ENCODE measurements around the gene GTF3C1. TPM values are rescaled to one million over a fixed set of nuclear protein-coding genes. Genes with fewer than 3 reads are reported as not detected.
A peak's percentile ranks its signal among the peaks of the same experiment; 100 is the strongest.

The GTF3C1 gene
- total and polyA plus RNA-seq, 2 of the 8 experiments (the other 6 are each of a cell fraction or from before 2014, with no cell fraction given) = 89.3 to 126 TPM

- H2BK120ac ChIP-seq (replicated peaks; ENCODE audit: low read depth, low read length) = no peak overlapping the region
- POLR2A ChIA-PET (ENCODE audit: partially characterized antibody) = interaction anchor here (1.1 to 1.2 kb wide), 3 partner anchors 10 to 22 kb away, joined by 3 to 4 read pairs (median 4); no protein-coding TSS in a partner anchor
- no peak overlapping the region for H2BK12ac ChIP-seq (ENCODE audit: low read depth, low read length)
- peaks cover 8 to 28% (median 21%) of the 10 kb centered on the region in 4 experiments; a peak in 7 of 8 replicates for H3K36me3 ChIP-seq (ENCODE audit: control insufficient read depth in 2 of 4, insufficient read depth in 4 of 4, low read length in 3 of 4)
- no peaks in the 10 kb centered on the region for H3K27me3 ChIP-seq (replicated peaks in 1 of 4; ENCODE audit: control insufficient read depth in 3 of 4, extremely low read depth in 1 of 4, insufficient read depth in 3 of 4, low read length in 3 of 4)
- H3K18ac ChIP-seq (ENCODE audit: extremely low read depth, low read length) = no peak overlapping the region
- CTCF ChIA-PET (ENCODE audit: partially characterized antibody) = no interaction called here
- peak overlapping the region in 1 of 2 experiments; percentile 83; a peak in 1 of 4 replicates for H3K4me2 ChIP-seq (ENCODE audit: insufficient read depth in 1 of 2, low read depth in 2 of 2, low read length in 2 of 2)
- H3K23ac ChIP-seq (ENCODE audit: insufficient read length) = no peak overlapping the region
- 90% methylated on average over 2 of the region's 2 CpGs; no CpG with 5 or more reads in 1 of the 2 experiments for WGBS, 2 experiments (ENCODE audit: extremely low coverage in 1 of 2, insufficient coverage in 1 of 2, insufficient read length in 1 of 2, insufficient replicate concordance in 2 of 2, low coverage in 1 of 2, low lambda C conversion rate in 2 of 2, missing lambda C conversion rate in 1 of 2)
- H3K9ac ChIP-seq (replicated peaks in 1 of 4; ENCODE audit: extremely low read depth in 1 of 4, low read depth in 3 of 4, low read length in 3 of 4) = no peak overlapping the region
- peaks cover 25 to 41% of the 10 kb centered on the region in 2 experiments for H3K79me2 ChIP-seq (ENCODE audit: control insufficient read depth in 1 of 2, insufficient read depth in 2 of 2, low read length in 2 of 2)
- FAIRE-seq (no peak), DNase-seq (ENCODE audit: low read depth in 1 of 2, low spot score in 2 of 2) (no peak)
- H2BK15ac ChIP-seq (ENCODE audit: low read length) = no peak overlapping the region
- peaks cover 5 to 12% of the 10 kb centered on the region in 2 experiments for H4K20me1 ChIP-seq (replicated peaks in 1 of 2; ENCODE audit: control insufficient read depth in 1 of 2, insufficient read depth in 2 of 2, low read length in 2 of 2)
- TF ChIP-seq POLR2AphosphoS5 (IDR thresholded peaks at IDR 0.05; ENCODE audit: low read depth, low read length) (no peak), HDAC2 (IDR thresholded peaks at IDR 0.05; ENCODE audit: borderline replicate concordance in 1 of 2, low read depth in 2 of 2, low read length in 2 of 2) (no peak), TAF1 (IDR thresholded peaks at IDR 0.05; ENCODE audit: low read depth, low read length) (no peak)
- H3K9me3 ChIP-seq (ENCODE audit: insufficient read depth in 2 of 2, low read depth in 1 of 2, low read length in 1 of 2) = no peaks in the 10 kb centered on the region
- no peak overlapping the region for H2BK20ac ChIP-seq (ENCODE audit: low read length)
- no peak overlapping the region for H2AK5ac ChIP-seq (ENCODE audit: low read depth, low read length)
- H3K27ac ChIP-seq (ENCODE audit: low read depth, low read length) = no peak overlapping the region
- H3K79me1 ChIP-seq (ENCODE audit: low read depth, low read length) = peaks cover 10% of the 10 kb centered on the region
- no peak overlapping the region for H2BK5ac ChIP-seq (ENCODE audit: low read depth, low read length)
- H2AFZ ChIP-seq (ENCODE audit: low read length) = no peak overlapping the region
- no peak overlapping the region for H3K4ac ChIP-seq (replicated peaks; ENCODE audit: insufficient read length, low read depth, low read length)
- no peak overlapping the region for H3K4me3 ChIP-seq (ENCODE audit: extremely low read depth in 1 of 4, insufficient read depth in 2 of 4, low read depth in 3 of 4, low read length in 4 of 4)
- no peak overlapping the region for H4K91ac ChIP-seq (replicated peaks; ENCODE audit: insufficient read length, low read length)
- H3K4me1 ChIP-seq (replicated peaks in 1 of 4; ENCODE audit: control insufficient read depth in 3 of 4, insufficient read depth in 4 of 4, low read length in 3 of 4) = peaks cover 0 to 5% (median 3%) of the 10 kb centered on the region in 4 experiments; a peak in 3 of 7 replicates
- no peak overlapping the region for H3K56ac ChIP-seq (replicated peaks; ENCODE audit: insufficient read length, low read depth, low read length)
- H3K14ac ChIP-seq (ENCODE audit: insufficient read length) = no peak overlapping the region
- no peak overlapping the region for H4K8ac ChIP-seq (ENCODE audit: extremely low read depth, insufficient read depth, low read length)
- H3K23me2 ChIP-seq (ENCODE audit: low read depth, low read length) = peaks cover 5% of the 10 kb centered on the region; the same call in 1 of the 2 replicates
- H4K5ac ChIP-seq (ENCODE audit: insufficient read length, low read depth, low read length) = no peak overlapping the region
Measured at GRCh38 chr16:27547851-27548250, 1.9 kb downstream of the GTF3C1 start.
